Adrenal gland (tissue), 5 donors: Measurements from ENCODE around the gene ZMIZ2.

Experiments used
- POLR2A ChIP-seq, 2 donors: fragments of 450-650 bp; IDR thresholded peaks; one replicate each; pipeline ENCODE4 v1.6.1; 2017; ENCODE audit warnings: antibody characterized with exemption in 2 of 2, mild to moderate bottlenecking in 2 of 2, moderate library complexity in 1 of 2
- TF ChIP-seq, protein P1 (sequence below), 6 experiments: fragments of 450-650 bp in 4 of 6; fragments of 200-600 bp in 2 of 6; sonication (generic) in 1 of 6; IDR thresholded peaks; 1 replicate in 5 of 6; 2 replicates in 1 of 6; pipeline versions ENCODE4 v1.5.1 to v1.8.0; 2016 to 2021; ENCODE audit warnings: antibody characterized with exemption in 6 of 6, mild to moderate bottlenecking in 2 of 6, moderate library complexity in 1 of 6
- donor health status: DM: no; HTN: no; CAD: no.

DNA sequence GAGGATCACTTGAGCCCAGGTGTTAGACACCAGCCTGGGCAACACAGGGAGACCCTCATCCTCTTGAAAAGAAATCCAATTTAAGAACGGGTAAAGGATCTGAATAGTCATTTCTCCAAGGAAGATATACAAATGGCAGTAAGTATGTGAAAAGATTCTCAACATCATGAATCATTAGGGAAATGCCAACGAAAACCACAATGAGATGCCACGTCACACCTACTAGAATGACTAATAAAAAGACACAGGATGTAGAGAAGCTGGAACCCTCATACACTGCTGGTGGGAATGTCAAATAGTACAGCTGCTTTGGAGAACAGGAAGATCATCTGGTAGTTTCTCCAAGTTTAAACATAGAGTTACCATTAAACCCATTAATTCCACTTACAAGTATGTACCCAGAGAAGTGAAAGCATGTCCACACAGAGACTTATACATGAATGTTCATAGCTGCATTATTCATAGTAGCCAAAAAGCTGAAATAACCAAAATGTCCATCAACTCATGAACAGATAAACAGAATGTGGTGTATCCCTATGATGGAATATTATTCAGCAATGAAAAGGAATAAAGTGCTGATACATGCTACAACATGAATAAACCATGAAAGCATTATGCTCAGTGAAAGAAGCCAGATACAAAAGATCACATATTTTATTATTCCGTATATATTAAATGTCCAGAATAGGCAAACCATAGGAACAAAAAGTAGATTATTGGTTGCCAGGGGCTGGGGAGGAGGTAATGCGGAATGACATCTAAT, 13.1 kb upstream of the ZMIZ2 start:
- TF ChIP-seq, protein P1, sequence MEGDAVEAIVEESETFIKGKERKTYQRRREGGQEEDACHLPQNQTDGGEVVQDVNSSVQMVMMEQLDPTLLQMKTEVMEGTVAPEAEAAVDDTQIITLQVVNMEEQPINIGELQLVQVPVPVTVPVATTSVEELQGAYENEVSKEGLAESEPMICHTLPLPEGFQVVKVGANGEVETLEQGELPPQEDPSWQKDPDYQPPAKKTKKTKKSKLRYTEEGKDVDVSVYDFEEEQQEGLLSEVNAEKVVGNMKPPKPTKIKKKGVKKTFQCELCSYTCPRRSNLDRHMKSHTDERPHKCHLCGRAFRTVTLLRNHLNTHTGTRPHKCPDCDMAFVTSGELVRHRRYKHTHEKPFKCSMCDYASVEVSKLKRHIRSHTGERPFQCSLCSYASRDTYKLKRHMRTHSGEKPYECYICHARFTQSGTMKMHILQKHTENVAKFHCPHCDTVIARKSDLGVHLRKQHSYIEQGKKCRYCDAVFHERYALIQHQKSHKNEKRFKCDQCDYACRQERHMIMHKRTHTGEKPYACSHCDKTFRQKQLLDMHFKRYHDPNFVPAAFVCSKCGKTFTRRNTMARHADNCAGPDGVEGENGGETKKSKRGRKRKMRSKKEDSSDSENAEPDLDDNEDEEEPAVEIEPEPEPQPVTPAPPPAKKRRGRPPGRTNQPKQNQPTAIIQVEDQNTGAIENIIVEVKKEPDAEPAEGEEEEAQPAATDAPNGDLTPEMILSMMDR (IDR thresholded peaks at IDR 0.05), result no peak
- TF ChIP-seq POLR2A (IDR thresholded peaks at IDR 0.05), result no peak
